ENCODE data around the gene CCSAP. TPM values are rescaled to one million over a fixed set of nuclear protein-coding genes. Genes with fewer than 3 reads are reported as not detected.

Gene CCSAP
- total RNA-seq, 1 donor from 2014 or later: 34.4 TPM

DNA sequence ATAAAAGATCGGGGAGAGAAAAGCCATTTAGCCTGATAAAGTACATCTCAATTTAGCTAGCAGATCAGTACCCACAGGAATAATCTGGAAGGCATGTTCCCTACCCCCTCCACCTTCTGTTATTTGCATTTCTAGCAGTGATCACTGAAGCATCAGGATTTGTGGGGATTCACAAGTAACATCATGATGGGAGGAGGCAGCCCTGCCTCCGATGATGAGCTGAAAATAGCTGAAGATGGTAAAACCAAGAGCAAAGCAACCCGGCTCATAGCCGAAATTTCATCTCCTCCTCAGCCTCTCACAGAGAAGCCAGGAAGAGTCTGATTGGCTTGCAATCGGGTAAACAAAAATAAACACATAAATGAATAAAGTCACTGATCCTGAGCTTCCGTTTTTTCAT lies 2.4 kb downstream of the CCSAP start:
- Histone ChIP-seq H3K9me3 (ENCODE audit: low read depth) (no peaks in the 10 kb centered on the region), H3F3A (ENCODE audit: low read depth) (peaks cover 34% of the 10 kb centered on the region), H2AFZ (replicated peaks) (no peak overlapping the region), H3K27ac (no peak overlapping the region), H3K4me2 (peak overlapping the region; percentile 95), H3K9ac (no peak overlapping the region), H3K4me3 (peak overlapping the region; percentile 88), H3K4me1 (peaks cover 20% of the 10 kb centered on the region), H3K79me2 (ENCODE audit: low read depth) (peaks cover 58% of the 10 kb centered on the region), H3K27me3 (peaks cover 21% of the 10 kb centered on the region), H3K36me3 (no peaks in the 10 kb centered on the region), H4K20me1 (ENCODE audit: low read depth) (peaks cover 48% of the 10 kb centered on the region)
- TF ChIP-seq EZH2phosphoT487 (IDR thresholded peaks at IDR 0.05) (no peak), EZH2 (IDR thresholded peaks at IDR 0.05) (no peak)
- TF ChIP-seq, protein P1, sequence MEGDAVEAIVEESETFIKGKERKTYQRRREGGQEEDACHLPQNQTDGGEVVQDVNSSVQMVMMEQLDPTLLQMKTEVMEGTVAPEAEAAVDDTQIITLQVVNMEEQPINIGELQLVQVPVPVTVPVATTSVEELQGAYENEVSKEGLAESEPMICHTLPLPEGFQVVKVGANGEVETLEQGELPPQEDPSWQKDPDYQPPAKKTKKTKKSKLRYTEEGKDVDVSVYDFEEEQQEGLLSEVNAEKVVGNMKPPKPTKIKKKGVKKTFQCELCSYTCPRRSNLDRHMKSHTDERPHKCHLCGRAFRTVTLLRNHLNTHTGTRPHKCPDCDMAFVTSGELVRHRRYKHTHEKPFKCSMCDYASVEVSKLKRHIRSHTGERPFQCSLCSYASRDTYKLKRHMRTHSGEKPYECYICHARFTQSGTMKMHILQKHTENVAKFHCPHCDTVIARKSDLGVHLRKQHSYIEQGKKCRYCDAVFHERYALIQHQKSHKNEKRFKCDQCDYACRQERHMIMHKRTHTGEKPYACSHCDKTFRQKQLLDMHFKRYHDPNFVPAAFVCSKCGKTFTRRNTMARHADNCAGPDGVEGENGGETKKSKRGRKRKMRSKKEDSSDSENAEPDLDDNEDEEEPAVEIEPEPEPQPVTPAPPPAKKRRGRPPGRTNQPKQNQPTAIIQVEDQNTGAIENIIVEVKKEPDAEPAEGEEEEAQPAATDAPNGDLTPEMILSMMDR (IDR thresholded peaks at IDR 0.05): no peak
- H3K4me1 Mint-ChIP-seq: peaks cover 28% of the 10 kb centered on the region
- H3K27me3 Mint-ChIP-seq (ENCODE audit: insufficient read depth, low read depth): peaks cover 6% of the 10 kb centered on the region
- peaks cover 5% of the 10 kb centered on the region for H3K9me3 Mint-ChIP-seq
- no peak overlapping the region for H3K27ac Mint-ChIP-seq
- peak overlapping the region; percentile 99 for H3K4me3 Mint-ChIP-seq
- H3K36me3 Mint-ChIP-seq: peaks cover 2% of the 10 kb centered on the region
- peak; percentile 20 for DNase-seq (ENCODE audit: low spot score)

DNA sequence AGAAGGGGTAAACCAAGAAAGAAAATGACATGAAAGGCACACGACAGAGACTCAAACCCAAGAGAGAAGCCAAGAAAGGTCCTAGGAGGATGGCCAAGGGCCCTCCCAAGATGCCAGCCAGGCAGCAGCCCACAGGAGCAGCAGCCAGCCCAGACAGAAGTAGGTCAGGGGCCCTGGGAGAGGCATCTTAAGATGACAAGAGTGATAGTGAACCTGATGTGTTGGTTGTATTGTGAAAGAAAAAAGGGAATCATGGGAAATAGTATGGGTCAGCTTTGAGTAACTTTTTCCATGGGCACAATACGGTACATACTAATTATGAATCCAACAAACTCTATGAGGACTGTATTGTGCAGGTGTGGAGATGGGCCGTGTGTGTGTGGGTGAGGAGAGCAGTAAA lies 3.3 kb downstream of the CCSAP start:
- peak overlapping the region; percentile 88 for H3K4me3 ChIP-seq
- peaks cover 14% of the 10 kb centered on the region for H3K27me3 ChIP-seq
- TF ChIP-seq EZH2 (IDR thresholded peaks at IDR 0.05) (no peak), EZH2phosphoT487 (IDR thresholded peaks at IDR 0.05) (no peak)
- TF ChIP-seq, protein P1 (IDR thresholded peaks at IDR 0.05): no peak
- H3K27me3 Mint-ChIP-seq (ENCODE audit: insufficient read depth, low read depth): peaks cover 3% of the 10 kb centered on the region
- peaks cover 6% of the 10 kb centered on the region for H3K9me3 Mint-ChIP-seq
- no peak overlapping the region for H2AFZ ChIP-seq (replicated peaks)
- DNase-seq (ENCODE audit: low spot score): no peak
- H3K27ac Mint-ChIP-seq: no peak overlapping the region
- H3K79me2 ChIP-seq (ENCODE audit: low read depth): peaks cover 68% of the 10 kb centered on the region
- H4K20me1 ChIP-seq (ENCODE audit: low read depth): peaks cover 48% of the 10 kb centered on the region
- no peaks in the 10 kb centered on the region for H3K36me3 ChIP-seq
- peak overlapping the region; percentile 95 for H3K4me2 ChIP-seq
- peaks cover 28% of the 10 kb centered on the region for H3K4me1 Mint-ChIP-seq
- no peak overlapping the region for H3K27ac ChIP-seq
- peaks cover 11% of the 10 kb centered on the region for H3K36me3 Mint-ChIP-seq
- peak overlapping the region; percentile 57 for H3K4me3 Mint-ChIP-seq
- no peaks in the 10 kb centered on the region for H3K9me3 ChIP-seq (ENCODE audit: low read depth)
- no peak overlapping the region for H3K9ac ChIP-seq
- peaks cover 34% of the 10 kb centered on the region for H3F3A ChIP-seq (ENCODE audit: low read depth)
- H3K4me1 ChIP-seq: peaks cover 20% of the 10 kb centered on the region

DNA sequence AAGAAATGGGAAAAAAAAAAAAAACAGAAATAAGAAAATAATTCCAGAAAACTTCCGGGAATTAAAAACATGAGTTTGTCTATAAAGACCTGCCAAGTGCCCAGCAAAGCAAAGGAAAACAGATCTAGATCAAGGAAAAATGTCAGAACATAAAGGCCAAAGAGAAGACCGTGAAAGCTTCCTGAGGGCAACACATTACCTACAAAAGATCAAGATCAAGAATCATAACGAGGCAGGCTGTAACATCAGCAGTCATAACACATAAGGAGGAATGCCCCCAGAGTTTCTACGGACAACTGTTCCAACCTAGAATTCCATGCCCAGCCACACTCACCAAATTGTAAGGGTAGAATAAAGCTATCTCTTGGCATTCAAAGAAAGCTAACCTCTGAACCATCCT lies 3.8 kb downstream of the CCSAP start:
- H3K4me1 Mint-ChIP-seq: peaks cover 28% of the 10 kb centered on the region
- Histone ChIP-seq H3F3A (ENCODE audit: low read depth) (peaks cover 34% of the 10 kb centered on the region), H3K4me3 (no peak overlapping the region), H4K20me1 (ENCODE audit: low read depth) (peaks cover 48% of the 10 kb centered on the region), H3K36me3 (no peaks in the 10 kb centered on the region), H3K4me1 (peaks cover 20% of the 10 kb centered on the region), H3K4me2 (peak overlapping the region; percentile 95), H3K79me2 (ENCODE audit: low read depth) (peaks cover 70% of the 10 kb centered on the region), H3K9me3 (ENCODE audit: low read depth) (no peaks in the 10 kb centered on the region), H2AFZ (replicated peaks) (no peak overlapping the region), H3K27me3 (peaks cover 10% of the 10 kb centered on the region), H3K27ac (no peak overlapping the region), H3K9ac (no peak overlapping the region)
- peak overlapping the region; percentile 57 for H3K4me3 Mint-ChIP-seq
- no peak for TF ChIP-seq EZH2phosphoT487 (IDR thresholded peaks at IDR 0.05)
- no peak for TF ChIP-seq EZH2 (IDR thresholded peaks at IDR 0.05)
- TF ChIP-seq, protein P1 (IDR thresholded peaks at IDR 0.05): no peak
- H3K36me3 Mint-ChIP-seq: peaks cover 15% of the 10 kb centered on the region
- H3K9me3 Mint-ChIP-seq: peaks cover 10% of the 10 kb centered on the region
- no peak overlapping the region for H3K27ac Mint-ChIP-seq
- no peak for DNase-seq (ENCODE audit: low spot score)
- H3K27me3 Mint-ChIP-seq (ENCODE audit: insufficient read depth, low read depth): peaks cover 3% of the 10 kb centered on the region

All from neural progenitor cell (in vitro differentiated cells).